NT2/D1 (cell line): ENCODE results near the gene FARS2.

ENCODE experiments used
- DNase-seq: peaks from one replicate; pipeline ENCODE4 v3.0.0-alpha.2; 2011; ENCODE audit warnings: low read depth, low spot score
- H3K27me3 ChIP-seq: 2 replicates; pipeline ENCODE4 v1.6.0; 2011; ENCODE audit warnings: mild to moderate bottlenecking; ENCODE audit not compliant: insufficient read length, insufficient read depth
- H3K36me3 ChIP-seq: 2 replicates; pipeline ENCODE4 v1.6.1; 2011; ENCODE audit warnings: mild to moderate bottlenecking, low read length, mixed read lengths; ENCODE audit not compliant: insufficient read depth, insufficient read length
- H3K4me1 ChIP-seq: 2 replicates; pipeline ENCODE4 v1.5.1; 2011; ENCODE audit not compliant: insufficient read depth, insufficient read length
- H3K4me3 ChIP-seq: 2 replicates; pipeline ENCODE4 v1.5.1; 2011; ENCODE audit warnings: low read depth; ENCODE audit not compliant: insufficient read length
- H3K9ac ChIP-seq: 2 replicates; pipeline ENCODE4 v1.6.0; 2011; ENCODE audit warnings: low read depth; ENCODE audit not compliant: insufficient read length
- H3K9me3 ChIP-seq: 2 replicates; pipeline ENCODE4 v1.5.1; 2011; ENCODE audit warnings: mild to moderate bottlenecking, low read length; ENCODE audit not compliant: insufficient read depth
- SUZ12 ChIP-seq: IDR thresholded peaks from 2 replicates; pipeline ENCODE4 v1.6.1; 2011; ENCODE audit not compliant: insufficient read length, insufficient read depth; ENCODE audit errors: extremely low read depth
- YY1 ChIP-seq: IDR thresholded peaks from 2 replicates; pipeline ENCODE4 v1.6.1; 2011; ENCODE audit not compliant: insufficient read length, insufficient read depth
- ZNF274 ChIP-seq: IDR thresholded peaks from 2 replicates; pipeline ENCODE4 v1.6.1; 2011; ENCODE audit warnings: mild to moderate bottlenecking, low read depth, low read length

Gene FARS2

DNA sequence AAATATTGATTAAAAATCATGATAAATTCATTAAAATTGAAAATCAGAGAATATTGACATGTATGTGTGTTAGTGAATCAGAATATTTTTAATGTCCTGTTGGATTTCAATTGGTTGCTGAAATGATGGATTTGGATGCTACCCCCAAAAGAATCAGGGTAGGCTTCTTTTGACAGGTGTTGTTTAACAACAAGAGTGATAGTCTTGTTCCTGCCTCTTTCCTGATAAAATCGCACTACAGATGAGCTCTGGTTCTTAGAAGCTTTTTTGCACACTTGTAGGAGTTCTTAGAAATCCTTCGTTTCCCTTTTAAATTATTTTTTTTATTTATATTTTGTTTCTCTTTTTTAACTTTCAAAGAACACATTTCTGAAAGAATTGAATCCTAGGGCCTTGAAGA is 259.5 kb downstream of the FARS2 start:
- no peak overlapping the region for H3K4me3 ChIP-seq
- TF ChIP-seq ZNF274 (no peak), YY1 (no peak)
- H3K36me3 ChIP-seq = no peaks in the 10 kb centered on the region
- H3K9me3 ChIP-seq = no peaks in the 10 kb centered on the region
- no peak overlapping the region for H3K9ac ChIP-seq
- no peak for DNase-seq
- no peaks in the 10 kb centered on the region for H3K27me3 ChIP-seq
- no peaks in the 10 kb centered on the region for H3K4me1 ChIP-seq

DNA sequence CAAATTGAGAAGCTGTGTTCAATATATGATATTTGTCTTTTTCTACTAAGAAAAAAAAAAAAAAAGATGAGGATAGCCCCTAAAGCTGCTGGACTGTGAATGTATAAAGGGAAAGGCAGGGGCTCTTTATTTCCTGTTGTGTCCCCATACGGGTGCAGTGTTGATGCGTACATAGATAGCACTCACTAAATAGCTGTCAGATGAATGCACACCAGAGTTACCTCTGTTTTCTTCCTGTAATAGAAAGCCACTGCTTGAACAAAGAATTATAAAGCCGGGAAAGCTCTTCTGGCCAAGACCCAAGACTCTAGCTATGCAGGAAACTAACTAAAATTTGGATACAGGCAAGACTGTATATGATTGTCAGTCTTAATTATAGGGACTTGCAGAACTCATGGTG is 260.0 kb downstream of the FARS2 start:
- no peak overlapping the region for H3K9ac ChIP-seq
- H3K4me1 ChIP-seq = no peaks in the 10 kb centered on the region
- no peaks in the 10 kb centered on the region for H3K27me3 ChIP-seq
- H3K36me3 ChIP-seq = no peaks in the 10 kb centered on the region
- no peak for DNase-seq
- TF ChIP-seq YY1 (no peak), SUZ12 (no peak), ZNF274 (no peak)
- H3K4me3 ChIP-seq = no peak overlapping the region
- no peaks in the 10 kb centered on the region for H3K9me3 ChIP-seq

DNA sequence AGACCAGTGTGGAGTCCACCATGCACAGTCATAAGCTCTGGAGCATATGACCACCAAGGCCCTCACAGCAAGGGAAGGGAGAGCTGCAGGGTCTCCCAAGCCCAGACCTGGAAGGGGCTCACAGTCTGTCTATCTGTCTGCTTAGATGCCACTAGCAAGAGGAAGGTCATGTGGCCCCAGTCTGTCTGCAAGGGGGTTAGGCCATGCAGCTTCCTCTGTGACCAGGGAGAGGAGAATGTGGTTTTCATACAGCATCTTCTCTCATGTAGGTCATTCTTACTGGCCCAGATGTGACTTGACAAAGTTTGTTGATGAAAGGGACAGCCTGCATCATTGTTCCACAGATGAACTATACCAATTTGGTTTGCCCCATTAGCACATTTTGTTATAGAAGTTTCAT is 260.8 kb downstream of the FARS2 start:
- no peak for TF ChIP-seq ZNF274
- TF ChIP-seq YY1 = no peak
- no peak for TF ChIP-seq SUZ12
- H3K4me3 ChIP-seq = no peak overlapping the region
- no peak for DNase-seq
- H3K27me3 ChIP-seq = no peaks in the 10 kb centered on the region
- H3K9ac ChIP-seq = no peak overlapping the region
- H3K4me1 ChIP-seq = no peaks in the 10 kb centered on the region
- H3K9me3 ChIP-seq = no peaks in the 10 kb centered on the region
- H3K36me3 ChIP-seq = no peaks in the 10 kb centered on the region

DNA sequence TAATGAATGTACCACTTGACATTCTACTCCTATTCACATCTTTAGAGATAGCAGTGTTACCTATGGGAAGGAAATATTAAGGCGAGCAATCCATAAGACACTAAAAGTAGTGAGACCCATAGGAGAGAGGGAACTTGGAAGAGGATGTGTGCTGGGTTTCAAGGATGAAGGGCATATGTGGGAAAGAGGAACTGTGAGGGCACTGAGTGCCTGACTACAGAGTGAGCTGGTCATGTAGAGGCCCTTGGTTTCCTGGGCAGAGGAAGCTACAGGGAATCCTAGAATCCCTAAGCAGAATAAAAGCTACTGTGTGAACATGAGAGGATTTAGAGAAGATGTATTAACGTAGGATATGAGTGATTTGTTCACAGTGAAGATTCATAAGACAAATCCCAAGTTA is 262.8 kb downstream of the FARS2 start:
- Histone ChIP-seq H3K9me3 (no peaks in the 10 kb centered on the region), H3K36me3 (no peaks in the 10 kb centered on the region), H3K4me1 (no peaks in the 10 kb centered on the region), H3K4me3 (no peak overlapping the region), H3K27me3 (no peaks in the 10 kb centered on the region), H3K9ac (no peak overlapping the region)
- TF ChIP-seq SUZ12 = no peak
- no peak for TF ChIP-seq YY1
- no peak for TF ChIP-seq ZNF274
- no peak for DNase-seq

DNA sequence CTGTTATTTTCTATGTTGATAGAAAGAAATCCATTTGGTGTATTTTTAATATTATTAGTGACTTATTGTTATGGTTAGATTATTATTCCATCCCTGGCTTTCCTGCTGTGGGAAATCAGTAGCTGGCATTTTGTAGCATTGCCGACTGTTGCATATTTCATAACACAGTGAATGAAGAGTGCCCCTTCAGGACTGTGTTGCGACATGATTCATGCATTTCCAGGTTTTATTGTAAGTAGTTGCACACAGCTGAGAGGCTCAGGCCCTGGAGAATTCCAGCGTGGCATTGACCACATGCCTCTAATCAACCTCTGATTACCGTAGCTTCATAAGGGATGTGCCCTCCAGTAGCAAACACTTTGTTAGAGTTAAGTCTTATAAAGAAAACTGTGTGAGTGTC is 263.9 kb downstream of the FARS2 start:
- TF ChIP-seq YY1 = no peak
- no peak for TF ChIP-seq ZNF274
- TF ChIP-seq SUZ12 = no peak
- H3K36me3 ChIP-seq = no peaks in the 10 kb centered on the region
- DNase-seq = no peak

DNA sequence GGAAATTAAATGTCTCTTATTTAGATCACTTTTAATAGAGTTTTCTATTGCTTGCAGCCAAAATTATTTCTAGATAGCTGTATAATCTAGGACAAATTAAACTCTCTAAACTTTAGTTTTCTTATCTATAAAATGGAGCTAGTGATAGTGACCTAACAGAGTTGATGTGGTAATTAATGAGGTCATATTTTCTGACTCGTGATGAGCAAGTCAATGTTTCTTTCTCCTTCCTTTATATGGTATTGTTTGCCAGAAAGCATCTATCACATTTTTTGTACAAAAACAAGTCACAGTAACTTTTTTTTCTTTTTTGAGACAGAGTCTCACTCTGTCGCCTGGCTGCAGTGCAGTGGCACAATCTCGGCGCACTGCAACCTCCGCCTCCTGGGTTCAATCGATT is 267.7 kb downstream of the FARS2 start:
- no peaks in the 10 kb centered on the region for H3K9me3 ChIP-seq
- H3K36me3 ChIP-seq = no peaks in the 10 kb centered on the region
- DNase-seq = no peak
- H3K4me3 ChIP-seq = no peak overlapping the region
- H3K27me3 ChIP-seq = no peaks in the 10 kb centered on the region
- no peak overlapping the region for H3K9ac ChIP-seq
- no peaks in the 10 kb centered on the region for H3K4me1 ChIP-seq
- TF ChIP-seq SUZ12 (no peak), ZNF274 (no peak), YY1 (no peak)

More for the DNA sequence above, 263.9 kb downstream of the FARS2 start:
- Histone ChIP-seq H3K9ac (no peak overlapping the region), H3K9me3 (no peaks in the 10 kb centered on the region), H3K4me3 (no peak overlapping the region), H3K27me3 (no peaks in the 10 kb centered on the region), H3K4me1 (no peaks in the 10 kb centered on the region)

DNA sequence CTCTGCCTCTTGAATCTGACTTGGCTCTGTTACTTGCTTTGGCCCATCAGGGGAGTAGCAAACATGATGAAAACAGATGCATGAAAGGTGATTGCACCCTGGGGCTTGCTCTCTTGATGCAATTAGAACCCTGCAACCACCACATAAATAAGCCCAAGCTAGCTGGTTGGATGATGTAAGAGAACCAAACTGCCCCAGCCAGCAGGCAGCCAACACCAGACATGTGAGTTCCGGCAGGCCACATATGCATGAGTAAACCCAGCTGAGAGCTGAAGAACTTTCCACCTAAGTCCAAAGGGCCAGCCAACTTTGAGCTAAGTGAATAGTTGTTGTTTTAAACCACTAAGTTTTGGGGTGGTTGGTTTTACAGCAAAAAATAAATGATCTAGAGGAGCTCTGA is 268.4 kb downstream of the FARS2 start:
- Histone ChIP-seq H3K9me3 (no peaks in the 10 kb centered on the region), H3K27me3 (no peaks in the 10 kb centered on the region)
- no peak for DNase-seq

DNA sequence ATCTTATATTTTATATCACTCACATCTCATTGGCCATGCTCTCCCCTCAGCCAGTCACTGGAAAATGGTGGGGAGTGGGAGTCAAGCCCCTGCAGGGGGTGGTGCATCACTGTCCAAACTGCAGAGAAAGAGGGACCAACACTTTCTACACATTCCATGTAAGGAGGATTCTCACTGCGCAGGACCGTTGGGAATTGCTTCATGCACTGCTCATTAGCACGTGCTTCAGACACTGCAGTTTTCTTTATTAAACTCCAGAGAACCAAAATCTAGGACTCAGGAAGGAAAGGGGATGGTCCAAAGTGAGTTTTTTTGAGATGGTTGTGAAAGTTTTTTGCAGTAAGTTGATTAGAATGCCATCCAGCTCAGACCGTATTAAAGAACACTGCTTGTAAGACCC is 269.8 kb downstream of the FARS2 start:
- Histone ChIP-seq H3K4me1 (no peaks in the 10 kb centered on the region), H3K9ac (no peak overlapping the region), H3K9me3 (no peaks in the 10 kb centered on the region), H3K36me3 (no peaks in the 10 kb centered on the region), H3K27me3 (no peaks in the 10 kb centered on the region), H3K4me3 (no peak overlapping the region)
- no peak for TF ChIP-seq SUZ12
- TF ChIP-seq ZNF274 = no peak
- no peak for TF ChIP-seq YY1
- no peak for DNase-seq

More for the DNA sequence above, 268.4 kb downstream of the FARS2 start:
- H3K36me3 ChIP-seq = no peaks in the 10 kb centered on the region
- no peak overlapping the region for H3K4me3 ChIP-seq
- H3K9ac ChIP-seq = no peak overlapping the region
- TF ChIP-seq SUZ12 (no peak), ZNF274 (no peak), YY1 (no peak)
- no peaks in the 10 kb centered on the region for H3K4me1 ChIP-seq
